Vagina (tissue), 2 donors: Measurements from ENCODE around the gene ASXL2. TPM values are rescaled to one million over a fixed set of nuclear protein-coding genes. Genes with fewer than 3 reads are reported as not detected.

ENCODE experiments used
- DNase-seq, 2 donors: peaks; one replicate each; pipeline ENCODE4 v3.0.0-alpha.2; 2017; ENCODE audit errors: extremely low spot score in 2 of 2
- H3K27ac ChIP-seq: fragments of 200-600 bp; sonication (generic); one replicate; pipeline ENCODE4 v1.5.1; 2019
- H3K27me3 ChIP-seq: fragments of 200-600 bp; sonication (generic); one replicate; pipeline ENCODE4 v1.5.1; 2019
- H3K36me3 ChIP-seq, 2 donors: fragments of 200-600 bp; sonication (generic); one replicate each; pipeline ENCODE4 v1.5.1; 2017 to 2019
- H3K4me1 ChIP-seq: fragments of 200-600 bp; sonication (generic); one replicate; pipeline ENCODE4 v1.5.1; 2019
- H3K4me3 ChIP-seq, 2 donors: fragments of 200-600 bp; sonication (generic); 1 replicate in 1 of 2; 2 replicates in 1 of 2; pipeline ENCODE4 v1.5.1; 2016 to 2019
- H3K9me3 ChIP-seq: fragments of 200-600 bp; sonication (generic); one replicate; pipeline ENCODE4 v1.5.1; 2019
- POLR2A ChIP-seq, 2 donors: fragments of 450-650 bp; IDR thresholded peaks; one replicate each; pipeline ENCODE4 v1.6.1; 2017; ENCODE audit warnings: antibody characterized with exemption in 2 of 2, mild to moderate bottlenecking in 2 of 2, moderate library complexity in 2 of 2
- POLR2AphosphoS5 ChIP-seq, 2 donors: sonication (generic); formaldehyde crosslinking; IDR thresholded peaks; one replicate each; pipeline ENCODE4 v1.9.0; 2017; ENCODE audit warnings: antibody characterized with exemption in 2 of 2, mild to moderate bottlenecking in 2 of 2, low read depth in 1 of 2; ENCODE audit not compliant: insufficient read depth in 1 of 2
- intact Hi-C: fragments of 100-400 bp; cut with DNase I; formaldehyde crosslinking; loops from one replicate; pipeline ENCODE4 v1.15.1; 2023
- total RNA-seq: library from RNA; depleted of rRNA; stranded (reverse); fragments of >200 nt; gene quantifications from one replicate; pipeline ENCODE4 v1.2.3, GENCODE V29; 2016
- TF ChIP-seq, protein P1 (sequence below), 3 experiments: fragments of 450-650 bp in 2 of 3; fragments of 200-600 bp in 1 of 3; sonication (generic) in 1 of 3; IDR thresholded peaks; one replicate each; pipeline ENCODE4 v1.5.1; 2017 to 2019; ENCODE audit warnings: antibody characterized with exemption in 3 of 3, mild to moderate bottlenecking in 2 of 3, moderate library complexity in 2 of 3

The ASXL2 gene
- total RNA-seq, 1 donor from 2014 or later, result 16.2 TPM

DNA sequence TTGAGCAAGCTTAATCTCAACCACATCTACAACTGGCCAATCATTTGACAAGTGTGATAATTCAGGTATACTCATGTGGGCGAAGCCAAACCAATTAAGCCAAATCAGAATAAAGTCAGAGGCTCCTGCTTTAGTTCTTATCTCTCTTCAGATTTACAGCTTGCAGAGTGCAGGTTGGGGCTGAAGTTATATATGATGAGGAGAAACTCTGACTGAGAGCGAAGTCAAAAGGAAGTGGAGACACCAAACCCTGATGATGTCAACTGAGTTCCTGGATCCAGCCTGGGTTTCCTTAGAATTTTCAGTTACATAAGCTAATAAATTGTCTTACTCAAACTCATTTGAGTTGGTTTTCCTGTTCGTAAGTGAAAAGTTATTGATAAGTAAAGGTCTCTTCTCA, 73.9 kb downstream of the ASXL2 start:
- intact Hi-C loops, result no loop called here
- Histone ChIP-seq H3K27me3 (no peaks in the 10 kb centered on the region), H3K27ac (no peak overlapping the region), H3K36me3 (peaks cover 0 to 27% of the 10 kb centered on the region in 2 donors), H3K4me1 (no peaks in the 10 kb centered on the region), H3K4me3 (no peak overlapping the region), H3K9me3 (no peaks in the 10 kb centered on the region)
- no peak for DNase-seq
- TF ChIP-seq POLR2AphosphoS5 (IDR thresholded peaks at IDR 0.05; ENCODE audit: insufficient read depth in 1 of 2, low read depth in 1 of 2) (no peak), POLR2A (IDR thresholded peaks at IDR 0.05) (no peak)
- TF ChIP-seq, protein P1, sequence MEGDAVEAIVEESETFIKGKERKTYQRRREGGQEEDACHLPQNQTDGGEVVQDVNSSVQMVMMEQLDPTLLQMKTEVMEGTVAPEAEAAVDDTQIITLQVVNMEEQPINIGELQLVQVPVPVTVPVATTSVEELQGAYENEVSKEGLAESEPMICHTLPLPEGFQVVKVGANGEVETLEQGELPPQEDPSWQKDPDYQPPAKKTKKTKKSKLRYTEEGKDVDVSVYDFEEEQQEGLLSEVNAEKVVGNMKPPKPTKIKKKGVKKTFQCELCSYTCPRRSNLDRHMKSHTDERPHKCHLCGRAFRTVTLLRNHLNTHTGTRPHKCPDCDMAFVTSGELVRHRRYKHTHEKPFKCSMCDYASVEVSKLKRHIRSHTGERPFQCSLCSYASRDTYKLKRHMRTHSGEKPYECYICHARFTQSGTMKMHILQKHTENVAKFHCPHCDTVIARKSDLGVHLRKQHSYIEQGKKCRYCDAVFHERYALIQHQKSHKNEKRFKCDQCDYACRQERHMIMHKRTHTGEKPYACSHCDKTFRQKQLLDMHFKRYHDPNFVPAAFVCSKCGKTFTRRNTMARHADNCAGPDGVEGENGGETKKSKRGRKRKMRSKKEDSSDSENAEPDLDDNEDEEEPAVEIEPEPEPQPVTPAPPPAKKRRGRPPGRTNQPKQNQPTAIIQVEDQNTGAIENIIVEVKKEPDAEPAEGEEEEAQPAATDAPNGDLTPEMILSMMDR (IDR thresholded peaks at IDR 0.05), result no peak

DNA sequence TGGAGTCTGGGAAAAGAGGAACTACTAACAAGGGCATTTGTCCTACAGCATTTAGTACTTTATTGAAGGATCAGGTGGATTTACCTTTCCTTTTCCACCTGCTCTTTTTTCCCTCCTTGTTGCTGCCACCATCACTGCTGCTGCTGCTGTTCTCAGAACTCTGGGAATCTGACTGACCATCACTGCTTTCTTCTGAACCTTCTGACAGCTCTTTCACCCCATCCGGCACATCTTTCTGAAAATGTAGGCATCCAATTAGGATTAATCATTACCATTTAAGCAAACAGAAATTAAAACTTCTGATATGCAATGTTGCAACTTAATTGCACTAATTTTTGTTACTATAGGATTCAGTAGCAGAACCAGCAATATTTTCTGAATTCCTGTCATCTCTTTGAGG, 79.0 kb downstream of the ASXL2 start:
- Histone ChIP-seq H3K4me1 (no peaks in the 10 kb centered on the region), H3K27ac (no peak overlapping the region), H3K4me3 (no peak overlapping the region), H3K36me3 (peaks cover 0 to 23% of the 10 kb centered on the region in 2 donors), H3K9me3 (no peaks in the 10 kb centered on the region), H3K27me3 (no peaks in the 10 kb centered on the region)
- intact Hi-C loops, result no loop called here
- no peak for DNase-seq
- TF ChIP-seq, protein P1 (IDR thresholded peaks at IDR 0.05), result no peak
- TF ChIP-seq POLR2A (IDR thresholded peaks at IDR 0.05) (no peak), POLR2AphosphoS5 (IDR thresholded peaks at IDR 0.05; ENCODE audit: insufficient read depth in 1 of 2, low read depth in 1 of 2) (no peak)

DNA sequence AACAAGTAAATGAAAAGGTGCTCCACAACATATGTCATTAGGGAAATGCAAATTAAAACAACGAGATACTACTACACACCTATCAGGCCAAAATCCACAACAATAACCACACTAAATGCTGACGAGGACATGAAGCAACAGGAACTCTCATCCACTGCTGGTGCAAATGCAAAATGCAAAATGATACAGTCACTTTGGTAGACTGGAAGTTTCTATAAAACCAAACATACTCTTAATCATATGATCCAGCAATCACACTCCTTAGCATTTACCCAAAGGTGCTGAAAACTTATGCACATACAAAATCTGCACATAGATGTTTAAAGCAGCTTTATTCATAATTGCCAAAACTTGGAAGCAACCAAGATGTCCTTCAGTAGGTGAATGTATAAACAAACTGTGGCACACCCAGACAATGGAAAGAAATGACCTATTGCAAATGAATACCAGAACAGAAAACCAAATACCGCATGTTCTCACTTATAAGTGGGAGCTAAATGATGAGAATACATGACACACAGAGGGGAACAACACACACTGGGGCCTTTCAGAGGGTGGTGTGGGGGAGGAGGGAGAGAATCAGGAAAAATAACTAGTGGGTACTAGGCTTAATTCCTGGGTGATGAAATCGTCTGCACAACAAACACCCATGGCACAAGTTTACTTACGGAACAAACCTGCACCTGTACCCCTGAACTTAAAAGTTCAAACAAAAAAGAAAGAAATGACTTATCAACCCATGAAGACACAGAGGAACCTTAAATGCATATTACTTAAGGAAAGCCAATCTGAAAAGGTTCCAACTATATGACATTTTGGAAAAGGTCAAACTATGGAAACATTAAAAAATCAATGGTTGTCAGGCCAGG, 80.4 kb downstream of the ASXL2 start:
- no peak for DNase-seq
- Histone ChIP-seq H3K4me1 (no peaks in the 10 kb centered on the region), H3K4me3 (no peak overlapping the region), H3K9me3 (no peaks in the 10 kb centered on the region), H3K27ac (no peak overlapping the region), H3K36me3 (peaks cover 0 to 12% of the 10 kb centered on the region in 2 donors), H3K27me3 (no peaks in the 10 kb centered on the region)
- TF ChIP-seq, protein P1 (IDR thresholded peaks at IDR 0.05), result no peak
- no peak for TF ChIP-seq POLR2A (IDR thresholded peaks at IDR 0.05)
- no peak for TF ChIP-seq POLR2AphosphoS5 (IDR thresholded peaks at IDR 0.05; ENCODE audit: insufficient read depth in 1 of 2, low read depth in 1 of 2)
- intact Hi-C loops, result no loop called here

DNA sequence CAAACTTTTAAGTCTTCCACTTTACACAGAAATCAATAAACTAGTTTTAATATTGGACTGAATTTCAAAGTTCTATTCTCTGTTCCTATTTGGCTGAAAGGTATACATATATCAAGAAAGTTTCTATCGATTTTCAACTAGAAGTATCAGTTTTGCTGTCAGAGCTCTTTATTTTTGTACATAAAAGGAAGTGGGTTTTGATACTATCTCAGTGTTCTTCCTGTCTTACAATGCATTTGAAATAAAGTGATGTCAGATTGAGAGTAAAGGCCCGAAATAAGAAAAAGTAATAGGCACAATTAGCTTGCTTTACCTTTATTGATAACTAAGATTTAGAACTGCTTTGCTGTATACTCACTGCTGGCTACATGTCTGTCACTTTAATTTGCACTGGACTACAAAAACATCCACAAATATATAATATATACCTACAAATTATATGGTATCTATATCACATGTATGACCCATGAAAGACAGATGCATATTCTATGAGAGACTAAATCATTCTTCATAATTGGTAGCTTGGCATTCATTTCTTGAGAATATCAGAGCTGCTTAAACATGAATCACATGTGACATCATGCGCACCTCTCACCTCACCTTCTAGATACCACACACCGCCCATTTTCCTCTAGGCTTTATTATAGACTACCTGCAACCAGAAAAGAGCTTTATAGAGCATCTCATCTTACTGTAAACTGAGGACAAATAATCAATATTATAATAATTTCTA, 83.6 kb downstream of the ASXL2 start:
- no peaks in the 10 kb centered on the region for H3K4me1 ChIP-seq
- H3K9me3 ChIP-seq, result no peaks in the 10 kb centered on the region
- H3K27ac ChIP-seq, result no peak overlapping the region
- H3K4me3 ChIP-seq, result no peak overlapping the region
- intact Hi-C loops, result no loop called here
- peaks cover 0 to 12% of the 10 kb centered on the region in 2 donors for H3K36me3 ChIP-seq
- no peaks in the 10 kb centered on the region for H3K27me3 ChIP-seq
- DNase-seq, result no peak
- TF ChIP-seq POLR2A (IDR thresholded peaks at IDR 0.05) (no peak), POLR2AphosphoS5 (IDR thresholded peaks at IDR 0.05; ENCODE audit: insufficient read depth in 1 of 2, low read depth in 1 of 2) (no peak)
- TF ChIP-seq, protein P1 (IDR thresholded peaks at IDR 0.05), result no peak
